B cell (primary cell): ENCODE measurements around the gene DDX23.

Source experiments
- EZH2 ChIP-seq: IDR thresholded peaks from 2 replicates; pipeline ENCODE4 v1.6.1; 2012; ENCODE audit warnings: borderline replicate concordance, low read depth, mild to moderate bottlenecking, moderate library complexity, low read length; ENCODE audit not compliant: insufficient read depth, poor library complexity, severe bottlenecking
- TF ChIP-seq, protein P1 (sequence below): fragments of 200-600 bp; IDR thresholded peaks from one replicate; pipeline ENCODE4 v1.8.0; 2022; ENCODE audit warnings: antibody characterized with exemption, mild to moderate bottlenecking

DNA sequence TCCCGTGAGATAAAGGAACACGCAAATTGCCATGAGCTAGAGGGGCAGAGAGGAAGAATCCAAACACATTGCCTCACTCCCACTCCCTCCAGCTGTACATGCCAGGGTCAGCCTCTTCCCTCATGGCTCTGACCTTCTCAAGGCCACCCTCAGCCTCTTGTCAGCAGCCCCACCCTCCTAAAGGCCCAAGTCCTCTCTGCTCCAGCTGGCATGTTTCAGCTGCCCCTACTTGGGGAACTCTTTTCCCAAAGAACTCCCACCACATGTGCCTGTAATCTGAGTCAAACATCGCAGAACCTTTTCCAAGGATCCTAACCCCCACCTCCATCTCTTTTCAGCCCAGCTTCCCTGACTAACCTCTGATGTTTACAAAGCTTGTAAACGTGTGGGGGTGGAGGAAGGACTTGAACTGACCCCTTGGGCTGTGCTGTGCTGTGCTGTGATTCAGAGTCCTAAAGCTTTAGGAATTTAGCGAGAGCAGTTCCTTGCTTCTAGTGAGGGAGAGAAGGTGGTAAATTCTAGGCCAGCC, 41.0 kb downstream of the DDX23 start:
- TF ChIP-seq, protein P1, sequence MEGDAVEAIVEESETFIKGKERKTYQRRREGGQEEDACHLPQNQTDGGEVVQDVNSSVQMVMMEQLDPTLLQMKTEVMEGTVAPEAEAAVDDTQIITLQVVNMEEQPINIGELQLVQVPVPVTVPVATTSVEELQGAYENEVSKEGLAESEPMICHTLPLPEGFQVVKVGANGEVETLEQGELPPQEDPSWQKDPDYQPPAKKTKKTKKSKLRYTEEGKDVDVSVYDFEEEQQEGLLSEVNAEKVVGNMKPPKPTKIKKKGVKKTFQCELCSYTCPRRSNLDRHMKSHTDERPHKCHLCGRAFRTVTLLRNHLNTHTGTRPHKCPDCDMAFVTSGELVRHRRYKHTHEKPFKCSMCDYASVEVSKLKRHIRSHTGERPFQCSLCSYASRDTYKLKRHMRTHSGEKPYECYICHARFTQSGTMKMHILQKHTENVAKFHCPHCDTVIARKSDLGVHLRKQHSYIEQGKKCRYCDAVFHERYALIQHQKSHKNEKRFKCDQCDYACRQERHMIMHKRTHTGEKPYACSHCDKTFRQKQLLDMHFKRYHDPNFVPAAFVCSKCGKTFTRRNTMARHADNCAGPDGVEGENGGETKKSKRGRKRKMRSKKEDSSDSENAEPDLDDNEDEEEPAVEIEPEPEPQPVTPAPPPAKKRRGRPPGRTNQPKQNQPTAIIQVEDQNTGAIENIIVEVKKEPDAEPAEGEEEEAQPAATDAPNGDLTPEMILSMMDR: no peak
- TF ChIP-seq EZH2: no peak
